ENCODE measurements around the gene VEPH1.

DNA sequence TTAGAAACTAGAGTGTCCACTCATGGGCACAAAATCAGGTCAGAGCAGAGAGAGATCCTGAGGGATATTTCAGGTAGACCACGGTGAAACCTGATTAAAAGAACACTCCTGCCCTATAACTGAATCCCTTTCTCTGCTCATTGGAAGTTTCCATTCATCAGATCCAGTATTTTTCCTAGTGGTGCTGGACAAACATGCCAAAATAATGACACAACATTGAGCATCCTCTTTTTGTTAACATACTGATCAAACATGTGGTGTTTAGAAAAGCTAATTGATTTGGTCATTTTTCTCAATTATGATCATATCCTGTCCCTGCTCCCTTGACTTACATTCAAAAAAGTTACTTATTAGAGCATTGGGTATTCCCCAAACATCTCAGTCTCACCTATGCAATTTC, 39.4 kb downstream of the VEPH1 start:
- TF ChIP-seq, protein P1, sequence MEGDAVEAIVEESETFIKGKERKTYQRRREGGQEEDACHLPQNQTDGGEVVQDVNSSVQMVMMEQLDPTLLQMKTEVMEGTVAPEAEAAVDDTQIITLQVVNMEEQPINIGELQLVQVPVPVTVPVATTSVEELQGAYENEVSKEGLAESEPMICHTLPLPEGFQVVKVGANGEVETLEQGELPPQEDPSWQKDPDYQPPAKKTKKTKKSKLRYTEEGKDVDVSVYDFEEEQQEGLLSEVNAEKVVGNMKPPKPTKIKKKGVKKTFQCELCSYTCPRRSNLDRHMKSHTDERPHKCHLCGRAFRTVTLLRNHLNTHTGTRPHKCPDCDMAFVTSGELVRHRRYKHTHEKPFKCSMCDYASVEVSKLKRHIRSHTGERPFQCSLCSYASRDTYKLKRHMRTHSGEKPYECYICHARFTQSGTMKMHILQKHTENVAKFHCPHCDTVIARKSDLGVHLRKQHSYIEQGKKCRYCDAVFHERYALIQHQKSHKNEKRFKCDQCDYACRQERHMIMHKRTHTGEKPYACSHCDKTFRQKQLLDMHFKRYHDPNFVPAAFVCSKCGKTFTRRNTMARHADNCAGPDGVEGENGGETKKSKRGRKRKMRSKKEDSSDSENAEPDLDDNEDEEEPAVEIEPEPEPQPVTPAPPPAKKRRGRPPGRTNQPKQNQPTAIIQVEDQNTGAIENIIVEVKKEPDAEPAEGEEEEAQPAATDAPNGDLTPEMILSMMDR (IDR thresholded peaks at IDR 0.05), result no peak
- no peak for TF ChIP-seq POLR2A (IDR thresholded peaks at IDR 0.05)

Measured in lower leg skin (tissue), 3 donors.